AG10803 (cell line): ENCODE results near the gene DRG1.

Source experiments
- DNase-seq: peaks from one replicate; pipeline ENCODE4 v3.0.0; 2010; ENCODE audit warnings: low read depth
- H3K4me3 ChIP-seq: 2 replicates; pipeline ENCODE4 v1.5.1; 2011; ENCODE audit warnings: mild to moderate bottlenecking, low read length, control low read depth
- CTCF ChIP-seq: conservative IDR thresholded peaks from 2 replicates; pipeline ENCODE4 v1.5.1; 2011; ENCODE audit warnings: mild to moderate bottlenecking, low read length, control low read depth, inconsistent platforms

Gene DRG1

DNA sequence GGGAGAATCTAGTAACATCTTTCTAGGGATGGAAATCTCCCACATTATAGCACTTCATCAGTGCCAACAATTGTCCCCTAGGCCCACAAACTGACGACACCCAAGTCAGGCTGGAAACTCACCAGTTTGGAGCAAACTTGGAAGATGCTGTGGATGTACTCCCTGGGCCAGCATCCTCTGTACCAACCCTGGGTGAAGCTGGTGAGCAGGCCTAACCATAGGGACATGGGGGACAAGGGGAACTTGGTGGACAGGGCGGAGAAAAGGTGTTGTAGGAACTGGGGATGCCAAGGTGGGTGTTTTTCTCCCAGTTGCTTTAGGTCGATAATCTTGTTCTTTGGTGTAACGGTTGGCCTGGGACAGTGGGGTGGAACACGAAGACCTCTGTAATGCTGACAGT is 42.2 kb downstream of the DRG1 start:
- TF ChIP-seq CTCF: no peak
- no peak overlapping the region for H3K4me3 ChIP-seq
- no peak for DNase-seq

DNA sequence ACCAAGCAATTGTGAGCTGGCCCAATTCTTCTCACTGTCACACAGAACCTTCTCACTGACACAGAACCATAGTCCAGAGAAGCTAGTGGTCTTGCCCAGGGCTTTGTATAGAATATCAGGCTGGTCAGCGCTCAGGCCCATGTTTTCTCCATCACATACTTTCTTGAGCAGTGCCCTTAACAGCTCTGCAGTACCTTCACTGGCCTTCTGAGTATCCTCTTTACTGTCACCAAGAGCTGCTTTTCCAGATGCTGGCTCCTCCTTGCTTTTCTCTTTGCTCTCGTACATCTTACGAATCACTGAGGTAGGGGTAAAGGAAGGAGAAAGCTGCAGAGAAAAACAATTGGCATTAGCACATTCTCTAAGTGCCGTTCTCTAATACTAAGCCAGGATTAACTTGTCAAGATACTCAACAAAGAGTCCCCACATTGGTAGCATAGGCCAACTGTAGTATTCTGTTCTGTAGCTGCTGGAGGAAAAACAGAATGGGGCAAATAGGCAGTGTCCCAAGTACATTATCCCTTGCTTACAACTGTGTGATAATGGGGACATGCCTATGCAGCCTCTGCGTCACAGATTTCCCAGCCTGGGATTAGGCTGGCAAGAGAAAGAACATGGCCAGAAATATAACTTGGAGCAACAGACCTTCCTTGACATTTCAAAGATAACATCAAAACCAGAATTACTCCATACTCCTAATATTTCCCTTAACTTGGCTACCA is 43.5 kb downstream of the DRG1 start:
- DNase-seq: no peak
- H3K4me3 ChIP-seq: no peak overlapping the region
- TF ChIP-seq CTCF: no peak

DNA sequence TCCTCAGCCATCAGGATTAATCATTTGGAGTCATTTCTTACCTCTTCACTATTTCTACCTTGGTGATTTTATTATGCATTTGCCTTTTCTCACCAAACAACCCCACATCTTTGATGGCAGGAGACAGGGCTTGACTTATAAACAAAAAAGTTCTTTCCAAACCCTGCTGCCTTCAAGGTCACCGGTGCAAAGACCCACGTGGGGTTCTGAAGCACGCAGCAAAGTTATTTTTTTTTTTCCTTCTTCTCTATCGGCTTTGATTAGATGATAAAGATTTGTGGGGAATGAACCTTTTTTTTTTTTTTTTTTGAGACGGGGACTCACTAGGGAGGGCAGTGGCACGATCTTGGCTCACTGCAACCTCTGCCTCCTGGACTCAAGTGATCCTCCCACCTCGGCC is 44.1 kb downstream of the DRG1 start:
- DNase-seq: no peak
- no peak for TF ChIP-seq CTCF
- no peak overlapping the region for H3K4me3 ChIP-seq

- no peak for TF ChIP-seq CTCF
- H3K4me3 ChIP-seq: no peak overlapping the region
- DNase-seq: no peak
These were observed 46.2 kb downstream of the DRG1 start for GRCh38 chr22:31445642-31446041.

DNA sequence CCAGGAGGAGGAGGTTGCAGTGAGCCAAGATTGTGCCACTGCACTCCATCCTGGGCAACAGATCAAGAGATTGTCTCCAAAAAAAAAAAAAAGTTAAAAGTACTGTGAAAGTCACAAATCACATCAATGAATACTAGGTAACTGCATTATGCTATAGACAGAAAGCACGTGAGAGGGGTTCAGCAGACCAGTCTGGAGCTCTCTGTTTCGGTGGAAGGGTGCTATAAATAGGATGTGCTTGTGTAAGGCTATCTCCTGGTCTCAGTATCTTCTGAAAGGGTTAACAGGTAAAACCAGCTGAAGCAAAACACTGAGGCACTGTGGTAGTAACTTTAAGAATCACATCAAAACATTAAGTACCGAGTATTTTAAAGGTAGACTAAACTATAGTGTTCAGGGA is 46.8 kb downstream of the DRG1 start:
- DNase-seq: no peak
- no peak overlapping the region for H3K4me3 ChIP-seq
- TF ChIP-seq CTCF: no peak

DNA sequence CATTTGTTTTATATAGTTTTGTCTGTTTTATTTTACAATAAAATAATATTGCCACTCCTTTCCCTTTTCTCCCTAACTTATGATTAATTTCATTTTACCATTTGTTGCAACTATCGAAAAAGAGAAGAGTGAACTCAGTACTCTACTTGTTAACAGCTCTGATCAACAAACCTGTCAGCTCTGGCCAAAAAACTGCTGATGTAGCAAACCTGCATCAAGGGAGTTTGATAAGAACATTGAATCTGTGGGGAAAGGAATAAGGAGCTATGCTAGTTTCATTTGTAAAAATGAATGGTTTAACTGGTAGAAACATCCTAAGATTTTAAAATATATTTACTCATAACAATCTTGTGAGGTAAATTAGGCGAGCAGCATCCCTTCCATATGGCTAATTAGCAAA is 47.4 kb downstream of the DRG1 start:
- TF ChIP-seq CTCF: no peak
- no peak for DNase-seq
- H3K4me3 ChIP-seq: no peak overlapping the region

- TF ChIP-seq CTCF: no peak
- DNase-seq: no peak
- H3K4me3 ChIP-seq: no peak overlapping the region
These were observed 47.9 kb downstream of the DRG1 start for GRCh38 chr22:31447337-31447736.
